ENCODE data around the gene SHISA6. TPM values are rescaled to one million over a fixed set of nuclear protein-coding genes. Genes with fewer than 3 reads are reported as not detected.

Gene SHISA6
- total RNA-seq, 2 donors from 2014 or later = 0.07 TPM; not detected in 1

DNA sequence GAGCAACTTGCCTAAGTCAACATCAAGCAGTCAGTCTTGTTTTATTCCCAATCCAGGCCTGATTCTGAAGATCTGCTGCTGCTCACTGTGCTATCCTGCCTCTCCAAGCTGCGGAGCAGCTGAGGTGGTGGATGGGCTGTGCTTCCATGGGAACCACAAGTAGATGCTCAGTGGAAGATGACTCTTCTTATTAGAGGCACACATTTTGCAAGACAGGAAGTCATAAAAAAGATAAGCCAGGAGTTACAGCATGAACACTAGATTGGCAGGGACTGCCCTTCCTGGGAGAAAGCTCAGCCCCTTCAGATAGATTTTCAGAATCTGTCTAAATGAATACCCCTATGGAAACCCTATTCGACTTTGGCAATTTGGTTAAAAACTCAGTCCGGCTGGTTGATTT is 143.1 kb downstream of the SHISA6 start:
- DNase-seq (ENCODE audit: low spot score) = no peak
- H3K27me3 ChIP-seq = no peaks in the 10 kb centered on the region

DNA sequence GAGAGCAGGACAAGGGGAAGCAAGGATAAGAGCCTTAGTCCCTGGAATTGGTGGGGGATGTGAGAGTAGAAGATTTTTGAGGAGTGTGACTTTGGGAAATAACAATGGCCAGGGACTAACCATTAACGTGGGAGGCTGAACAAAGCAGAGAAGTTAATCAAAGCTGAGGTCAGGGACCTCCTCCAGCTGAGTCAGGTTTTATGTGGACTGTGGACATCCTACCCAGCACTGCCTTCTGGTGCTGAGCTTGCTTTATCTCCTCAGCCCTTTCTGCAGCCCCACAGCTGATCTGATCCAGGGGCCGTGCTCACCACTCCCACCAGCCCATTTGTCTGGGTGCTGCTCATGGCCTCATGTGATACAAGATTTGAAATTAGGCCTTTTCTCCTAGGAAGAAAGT is 146.6 kb downstream of the SHISA6 start:
- Histone ChIP-seq H3K4me3 (no peak overlapping the region), H3K27ac (no peak overlapping the region), H3K36me3 (no peaks in the 10 kb centered on the region), H3K4me1 (no peaks in the 10 kb centered on the region), H3K9me3 (no peaks in the 10 kb centered on the region), H3K27me3 (no peaks in the 10 kb centered on the region)
- TF ChIP-seq, protein P1, sequence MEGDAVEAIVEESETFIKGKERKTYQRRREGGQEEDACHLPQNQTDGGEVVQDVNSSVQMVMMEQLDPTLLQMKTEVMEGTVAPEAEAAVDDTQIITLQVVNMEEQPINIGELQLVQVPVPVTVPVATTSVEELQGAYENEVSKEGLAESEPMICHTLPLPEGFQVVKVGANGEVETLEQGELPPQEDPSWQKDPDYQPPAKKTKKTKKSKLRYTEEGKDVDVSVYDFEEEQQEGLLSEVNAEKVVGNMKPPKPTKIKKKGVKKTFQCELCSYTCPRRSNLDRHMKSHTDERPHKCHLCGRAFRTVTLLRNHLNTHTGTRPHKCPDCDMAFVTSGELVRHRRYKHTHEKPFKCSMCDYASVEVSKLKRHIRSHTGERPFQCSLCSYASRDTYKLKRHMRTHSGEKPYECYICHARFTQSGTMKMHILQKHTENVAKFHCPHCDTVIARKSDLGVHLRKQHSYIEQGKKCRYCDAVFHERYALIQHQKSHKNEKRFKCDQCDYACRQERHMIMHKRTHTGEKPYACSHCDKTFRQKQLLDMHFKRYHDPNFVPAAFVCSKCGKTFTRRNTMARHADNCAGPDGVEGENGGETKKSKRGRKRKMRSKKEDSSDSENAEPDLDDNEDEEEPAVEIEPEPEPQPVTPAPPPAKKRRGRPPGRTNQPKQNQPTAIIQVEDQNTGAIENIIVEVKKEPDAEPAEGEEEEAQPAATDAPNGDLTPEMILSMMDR (IDR thresholded peaks at IDR 0.05) = no peak
- DNase-seq (ENCODE audit: low spot score) = no peak

More for the DNA sequence above, 143.1 kb downstream of the SHISA6 start:
- Histone ChIP-seq H3K27ac (no peak overlapping the region), H3K4me1 (no peaks in the 10 kb centered on the region), H3K9me3 (no peaks in the 10 kb centered on the region), H3K36me3 (no peaks in the 10 kb centered on the region), H3K4me3 (no peak overlapping the region)
- TF ChIP-seq, protein P1 (IDR thresholded peaks at IDR 0.05) = no peak

DNA sequence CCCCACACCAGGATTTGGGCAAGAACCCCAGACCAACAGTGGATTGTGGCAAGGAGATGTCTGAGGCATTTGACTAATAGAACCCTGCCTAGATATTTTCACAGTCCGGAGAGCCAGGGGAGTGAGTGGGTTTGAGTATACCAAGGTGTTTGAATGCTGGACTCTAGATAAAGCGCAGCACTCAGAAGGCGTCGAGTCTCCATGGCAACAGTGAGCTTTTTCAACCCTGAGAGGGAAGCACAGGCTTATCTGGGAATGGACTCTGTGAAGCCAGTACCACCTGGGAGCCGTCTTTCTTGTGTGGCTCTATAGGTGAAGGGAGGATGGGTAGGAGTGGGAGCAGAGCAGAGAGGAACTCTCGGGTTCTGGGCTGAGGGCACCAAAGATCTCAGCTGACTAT is 147.0 kb downstream of the SHISA6 start:
- H3K36me3 ChIP-seq = no peaks in the 10 kb centered on the region
- TF ChIP-seq, protein P1 (IDR thresholded peaks at IDR 0.05) = no peak
- DNase-seq (ENCODE audit: low spot score) = no peak
- H3K27ac ChIP-seq = no peak overlapping the region
- no peaks in the 10 kb centered on the region for H3K4me1 ChIP-seq
- H3K4me3 ChIP-seq = no peak overlapping the region
- H3K9me3 ChIP-seq = no peaks in the 10 kb centered on the region
- H3K27me3 ChIP-seq = no peaks in the 10 kb centered on the region

DNA sequence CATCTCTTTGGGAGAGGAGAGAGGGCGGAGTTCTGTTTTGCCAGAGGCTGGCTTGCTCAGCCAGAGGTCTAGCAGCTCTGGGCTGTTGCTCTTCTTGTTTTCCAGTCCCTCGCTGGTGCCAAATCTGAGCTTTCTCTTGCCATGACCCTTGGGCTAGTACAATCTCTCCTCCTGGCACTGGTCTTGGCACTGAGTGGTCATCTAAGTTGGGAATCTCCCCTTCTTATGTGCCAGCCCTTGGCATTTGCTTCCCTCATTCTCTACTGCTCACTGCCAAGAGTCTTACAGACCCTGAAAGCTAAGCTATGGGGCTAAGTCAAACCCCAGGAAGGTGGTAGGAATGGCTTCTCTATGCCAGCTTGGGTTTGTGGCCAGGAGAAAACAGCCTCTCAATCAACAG is 148.6 kb downstream of the SHISA6 start:
- no peak overlapping the region for H3K4me3 ChIP-seq
- no peaks in the 10 kb centered on the region for H3K9me3 ChIP-seq
- no peaks in the 10 kb centered on the region for H3K36me3 ChIP-seq
- no peaks in the 10 kb centered on the region for H3K4me1 ChIP-seq
- H3K27ac ChIP-seq = no peak overlapping the region
- TF ChIP-seq, protein P1 (IDR thresholded peaks at IDR 0.05) = no peak
- no peak for DNase-seq (ENCODE audit: low spot score)
- H3K27me3 ChIP-seq = no peaks in the 10 kb centered on the region

DNA sequence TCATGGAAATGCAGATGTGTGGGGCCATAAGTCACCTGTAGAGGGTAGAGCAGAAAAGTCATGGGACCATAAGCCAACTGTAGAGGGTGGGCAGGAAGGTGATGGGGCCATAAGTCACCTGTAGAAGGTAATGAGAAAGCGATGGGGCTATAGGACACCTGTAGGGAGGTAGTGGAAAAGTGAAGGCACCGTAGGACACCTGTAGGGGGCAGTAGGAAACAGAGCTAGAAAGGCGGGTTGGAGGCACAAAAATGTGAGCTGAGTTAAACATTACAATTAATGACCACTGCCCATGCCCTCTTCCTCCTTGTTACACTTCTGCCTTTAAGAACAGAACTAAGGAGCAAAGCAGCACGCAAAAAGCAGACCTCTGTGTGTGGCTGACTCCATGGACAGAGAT is 150.1 kb downstream of the SHISA6 start:
- DNase-seq (ENCODE audit: low spot score) = no peak
- Histone ChIP-seq H3K9me3 (no peaks in the 10 kb centered on the region), H3K4me1 (no peaks in the 10 kb centered on the region), H3K4me3 (no peak overlapping the region), H3K36me3 (no peaks in the 10 kb centered on the region), H3K27me3 (no peaks in the 10 kb centered on the region), H3K27ac (no peak overlapping the region)
- TF ChIP-seq, protein P1 (IDR thresholded peaks at IDR 0.05) = no peak
